Smooth muscle cell (in vitro differentiated cells): Measurements from ENCODE around the gene PDXDC1. TPM values are rescaled to one million over a fixed set of nuclear protein-coding genes. Genes with fewer than 3 reads are reported as not detected.

Experiments
- DNase-seq: peaks from one replicate; lab custom pipeline; 2025; ENCODE audit not compliant: unreplicated experiment; lab: John Stamatoyannopoulos, UW
- H2AFZ ChIP-seq: fragments of 200-600 bp; sonication (generic); 2 replicates; pipeline ENCODE4 v1.6.0; 2016; ENCODE audit warnings: antibody characterized with exemption, low read depth, mild to moderate bottlenecking
- H3F3A ChIP-seq: fragments of 200-600 bp; sonication (generic); 2 replicates; pipeline ENCODE4 v1.6.0; 2017; ENCODE audit warnings: antibody characterized with exemption, low read depth
- H3K27ac ChIP-seq: fragments of 200-600 bp; sonication (generic); 2 replicates; pipeline ENCODE4 v1.5.1; 2016; ENCODE audit warnings: low read depth, mild to moderate bottlenecking
- H3K27me3 ChIP-seq: fragments of 200-600 bp; sonication (generic); 2 replicates; pipeline ENCODE4 v1.6.1; 2016; ENCODE audit warnings: low read depth, mild to moderate bottlenecking
- H3K36me3 ChIP-seq: fragments of 200-600 bp; sonication (generic); 2 replicates; pipeline ENCODE4 v1.5.1; 2016; ENCODE audit warnings: low read depth
- H3K4me1 ChIP-seq: fragments of 200-600 bp; sonication (generic); 2 replicates; pipeline ENCODE4 v1.5.1; 2016; ENCODE audit warnings: low read depth
- H3K4me2 ChIP-seq: fragments of 200-600 bp; sonication (generic); 2 replicates; pipeline ENCODE4 v1.6.0; 2016; ENCODE audit warnings: mild to moderate bottlenecking
- H3K4me3 ChIP-seq: fragments of 200-600 bp; sonication (generic); 2 replicates; pipeline ENCODE4 v1.5.1; 2016; ENCODE audit warnings: mild to moderate bottlenecking
- H3K79me2 ChIP-seq: fragments of 200-600 bp; sonication (generic); 2 replicates; pipeline ENCODE4 v1.6.0; 2016; ENCODE audit warnings: low read depth, mild to moderate bottlenecking
- H3K9ac ChIP-seq: fragments of 200-600 bp; sonication (generic); 2 replicates; pipeline ENCODE4 v1.6.0; 2016; ENCODE audit warnings: low read depth
- H3K9me3 ChIP-seq: fragments of 200-600 bp; sonication (generic); replicated peaks from 2 replicates; pipeline ENCODE4 v1.5.1; 2016; ENCODE audit warnings: low read depth
- H4K20me1 ChIP-seq: fragments of 200-600 bp; sonication (generic); 2 replicates; pipeline ENCODE4 v1.6.0; 2016; ENCODE audit warnings: low read depth
- WGBS: methylation state at CpG from one replicate; pipeline ENCODE4 v1.1.7; 2016; ENCODE audit warnings: low lambda C conversion rate; 5-methylcytosine and 5-hydroxymethylcytosine counted together
- polyA plus RNA-seq: library from polyadenylated mRNA; unstranded; fragments of >200 nt; fragmentation: Nextera tagmentation; extraction: Ambion mirVana; gene quantifications from 2 replicates; pipeline ENCODE4 v1.2.1, GENCODE V29; 2016
- total RNA-seq: library from RNA; depleted of rRNA; stranded (reverse); fragments of >200 nt; gene quantifications from 2 replicates; pipeline ENCODE4 v1.2.3, GENCODE V29; 2014
- TF ChIP-seq, protein P1 (sequence below): fragments of 200-600 bp; sonication (generic); IDR thresholded peaks from 2 replicates; pipeline ENCODE4 v1.5.1; 2017; ENCODE audit warnings: borderline replicate concordance, mild to moderate bottlenecking, antibody characterized with exemption; ENCODE audit not compliant: insufficient read depth, poor library complexity, severe bottlenecking

The PDXDC1 gene
- total and polyA plus RNA-seq, 2 experiments from 2014 or later = 102 to 113 TPM

DNA sequence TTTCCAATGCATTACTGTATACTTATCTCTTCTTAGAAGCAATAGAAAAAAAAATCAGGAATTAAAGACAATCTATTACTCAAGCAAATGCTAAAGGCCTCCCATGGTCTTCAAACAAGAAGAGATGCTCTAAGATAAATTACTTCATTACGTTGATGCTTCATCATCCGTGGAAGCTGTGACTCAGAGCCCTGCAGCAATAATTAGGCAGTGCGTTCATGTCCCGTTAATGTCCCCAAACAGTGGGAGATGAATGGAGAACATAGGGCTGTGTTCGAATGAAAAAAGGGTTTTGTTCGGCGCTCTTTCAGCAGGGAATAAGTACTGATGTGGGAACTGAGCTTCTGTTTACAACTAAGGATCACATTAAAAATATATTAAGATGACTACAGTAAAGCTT, 15.9 kb upstream of the PDXDC1 start:
- Histone ChIP-seq H4K20me1 (no peaks in the 10 kb centered on the region), H3K27ac (no peak overlapping the region), H3K9me3 (no peaks in the 10 kb centered on the region), H3K36me3 (no peaks in the 10 kb centered on the region), H3K79me2 (no peaks in the 10 kb centered on the region), H3K27me3 (peaks cover 6% of the 10 kb centered on the region), H3F3A (no peaks in the 10 kb centered on the region), H3K9ac (no peak overlapping the region), H3K4me3 (no peak overlapping the region), H3K4me1 (no peaks in the 10 kb centered on the region), H3K4me2 (no peak overlapping the region), H2AFZ (no peak overlapping the region)
- 65% methylated on average over 7 of the region's 7 CpGs for WGBS
- no peak for DNase-seq
- TF ChIP-seq, protein P1, sequence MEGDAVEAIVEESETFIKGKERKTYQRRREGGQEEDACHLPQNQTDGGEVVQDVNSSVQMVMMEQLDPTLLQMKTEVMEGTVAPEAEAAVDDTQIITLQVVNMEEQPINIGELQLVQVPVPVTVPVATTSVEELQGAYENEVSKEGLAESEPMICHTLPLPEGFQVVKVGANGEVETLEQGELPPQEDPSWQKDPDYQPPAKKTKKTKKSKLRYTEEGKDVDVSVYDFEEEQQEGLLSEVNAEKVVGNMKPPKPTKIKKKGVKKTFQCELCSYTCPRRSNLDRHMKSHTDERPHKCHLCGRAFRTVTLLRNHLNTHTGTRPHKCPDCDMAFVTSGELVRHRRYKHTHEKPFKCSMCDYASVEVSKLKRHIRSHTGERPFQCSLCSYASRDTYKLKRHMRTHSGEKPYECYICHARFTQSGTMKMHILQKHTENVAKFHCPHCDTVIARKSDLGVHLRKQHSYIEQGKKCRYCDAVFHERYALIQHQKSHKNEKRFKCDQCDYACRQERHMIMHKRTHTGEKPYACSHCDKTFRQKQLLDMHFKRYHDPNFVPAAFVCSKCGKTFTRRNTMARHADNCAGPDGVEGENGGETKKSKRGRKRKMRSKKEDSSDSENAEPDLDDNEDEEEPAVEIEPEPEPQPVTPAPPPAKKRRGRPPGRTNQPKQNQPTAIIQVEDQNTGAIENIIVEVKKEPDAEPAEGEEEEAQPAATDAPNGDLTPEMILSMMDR = no peak

DNA sequence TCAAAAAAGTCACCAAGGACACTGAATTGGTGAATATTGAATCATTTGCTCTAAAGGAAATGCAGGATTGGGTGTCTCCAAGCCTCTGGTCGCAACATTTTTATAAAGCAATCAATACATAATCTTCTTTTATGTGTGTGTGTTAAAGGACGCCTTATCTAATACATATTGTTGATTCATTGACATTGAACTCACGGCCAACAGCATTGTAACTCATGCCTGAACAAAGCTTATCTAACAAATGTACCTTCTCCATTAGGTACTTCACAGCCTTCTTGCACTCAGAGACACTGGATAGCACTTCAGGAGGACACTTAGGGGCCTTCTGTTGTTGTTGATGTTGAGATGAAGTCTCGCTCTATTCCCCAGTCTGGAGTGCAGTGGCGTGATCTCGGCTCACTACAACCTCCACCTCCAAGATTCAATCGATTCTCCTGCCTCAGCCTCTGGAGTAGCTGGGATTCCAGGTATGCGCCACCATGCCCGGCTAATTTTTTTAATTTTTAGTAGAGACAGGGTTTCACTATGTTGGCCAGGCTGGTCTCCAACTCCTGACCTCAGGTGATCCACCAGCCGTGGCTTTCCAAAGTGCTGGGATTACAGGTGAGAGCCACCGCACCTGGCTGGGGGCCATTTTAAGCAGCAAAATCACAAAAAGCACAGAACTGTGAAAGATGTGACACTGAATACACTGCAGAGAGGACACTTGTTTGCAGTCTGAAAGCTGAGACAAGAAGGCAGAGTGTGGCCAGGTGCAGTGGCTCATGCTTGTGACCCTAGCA, 13.2 kb upstream of the PDXDC1 start:
- H3K27me3 ChIP-seq = peaks cover 6% of the 10 kb centered on the region
- 93% methylated on average over 11 of the region's 11 CpGs for WGBS
- H3K27ac ChIP-seq = no peak overlapping the region
- no peak overlapping the region for H2AFZ ChIP-seq
- H3K9me3 ChIP-seq = no peaks in the 10 kb centered on the region
- TF ChIP-seq, protein P1 = no peak
- H3K9ac ChIP-seq = no peak overlapping the region
- H3K36me3 ChIP-seq = no peaks in the 10 kb centered on the region
- no peak overlapping the region for H3K4me2 ChIP-seq
- DNase-seq = no peak
- no peaks in the 10 kb centered on the region for H3K79me2 ChIP-seq
- H4K20me1 ChIP-seq = no peaks in the 10 kb centered on the region
- H3K4me1 ChIP-seq = no peaks in the 10 kb centered on the region
- no peaks in the 10 kb centered on the region for H3F3A ChIP-seq
- no peak overlapping the region for H3K4me3 ChIP-seq

DNA sequence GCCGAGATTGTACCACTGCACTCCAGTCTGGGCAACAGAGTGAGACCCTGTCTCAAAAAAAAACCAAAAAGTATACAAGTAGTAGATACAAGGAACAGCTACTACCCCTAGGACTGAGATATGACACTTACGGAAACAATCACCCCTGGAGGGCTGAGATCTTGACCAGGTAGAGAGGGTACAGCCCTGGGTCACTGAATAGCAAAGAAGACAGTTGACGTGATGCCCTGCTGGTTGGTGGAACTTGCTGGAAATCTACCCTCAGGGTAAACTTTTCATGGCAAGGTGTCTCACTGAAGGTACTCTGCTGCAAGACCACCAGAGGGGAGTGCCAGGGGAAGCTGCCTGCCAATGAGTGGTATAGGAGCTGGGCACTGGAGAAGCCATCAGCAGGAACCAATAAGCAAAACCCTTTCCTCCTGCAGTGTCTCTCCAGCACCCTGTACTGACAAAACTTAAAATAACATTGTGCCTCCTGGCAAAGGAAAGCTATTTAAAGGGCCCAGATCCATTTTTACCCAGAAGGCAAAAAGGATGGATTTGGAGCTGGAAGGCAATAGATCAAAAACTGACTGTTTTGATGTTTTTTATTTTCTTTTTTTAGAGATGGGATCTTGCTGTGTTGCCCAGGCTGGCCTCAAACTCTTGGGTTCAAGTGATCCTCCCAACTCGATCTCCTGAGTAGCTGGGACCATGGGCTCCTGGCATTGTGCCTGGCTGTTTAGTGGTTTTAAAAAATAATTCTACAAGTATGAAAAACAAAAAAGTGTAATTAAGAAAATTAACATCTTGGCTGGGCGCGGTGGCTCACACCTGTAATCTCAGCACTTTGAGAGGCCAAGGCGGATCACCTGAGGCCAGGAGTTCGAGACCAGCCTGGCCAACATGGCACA, 11.3 kb upstream of the PDXDC1 start:
- Histone ChIP-seq H3K27me3 (peaks cover 6% of the 10 kb centered on the region), H3K9ac (no peak overlapping the region), H3F3A (no peaks in the 10 kb centered on the region), H3K27ac (no peak overlapping the region), H4K20me1 (no peaks in the 10 kb centered on the region), H3K79me2 (no peaks in the 10 kb centered on the region), H3K4me1 (no peaks in the 10 kb centered on the region), H2AFZ (no peak overlapping the region), H3K36me3 (no peaks in the 10 kb centered on the region), H3K4me2 (no peak overlapping the region), H3K4me3 (no peak overlapping the region), H3K9me3 (no peaks in the 10 kb centered on the region)
- TF ChIP-seq, protein P1 = no peak
- 78% methylated on average over 8 of the region's 8 CpGs for WGBS
- no peak for DNase-seq
